Activated naive CD4-positive, alpha-beta T cell treated with anti-CD3 and anti-CD28 coated beads, Interleukin-2, amount 10 ng/mL, durations not matched to agents 5 hours and 36 hours (primary cell): Measurements from ENCODE around the gene MGAT4D. TPM values are rescaled to one million over a fixed set of nuclear protein-coding genes. Genes with fewer than 3 reads are reported as not detected.

Source experiments
- total RNA-seq, 2 experiments: library from RNA; stranded (reverse); gene quantifications; one replicate each; pipeline ENCODE4 v1.2.3, GENCODE V29; 2021

The MGAT4D gene
- not detected for total RNA-seq

GRCh38 chr4:140497747-140498636 is at the start of gene MGAT4D:
Gene MGAT4D (minus strand): TSS chr4:140498293. CDS start chr4:140498222, 71 bp downstream.

GRCh38 chr4:140523857-140524742 is 26.0 kb upstream of the MGAT4D start, which contains the start of gene ELMOD2:
Gene ELMOD2 (plus strand): TSS chr4:140524168. CDS start chr4:140525429, 1,261 bp downstream.

GRCh38 chr4:140427106-140427918 is 70.8 kb downstream of the MGAT4D start, which contains the start of gene CLGN:
Gene CLGN (minus strand): TSS chr4:140427648. CDS start chr4:140413078, 14,570 bp downstream.

Other genes with a start within 250 kb of the MGAT4D start
- gene SCOC, start 124.6 kb downstream of the MGAT4D start, total RNA-seq, result 10 to 100 TPM; 17.0 to 17.9 TPM
- gene CLGN, start 70.6 kb downstream of the MGAT4D start, total RNA-seq, result under 1 TPM; 0.07 to 0.10 TPM
- 10 to 100 TPM; 14.9 to 17.4 TPM for gene ELMOD2, start 25.9 kb upstream of the MGAT4D start, total RNA-seq
- not detected for gene UCP1, start 70.7 kb upstream of the MGAT4D start, total RNA-seq